ENCODE results near the gene CAPS.

- no peak for TF ChIP-seq POLR2A (IDR thresholded peaks at IDR 0.05)
- peak in 1 of 3 donors; percentile 13 for TF ChIP-seq POLR2AphosphoS5 (IDR thresholded peaks at IDR 0.05)
Observed at GRCh38 chr19:5904352-5905113, 9.5 kb upstream of the CAPS start, which contains the start of gene VMAC.
